WTC11 (cell line): Measurements from ENCODE around the gene LDAF1.

Source experiments
- CREB1 ChIP-seq: sonication (generic); formaldehyde crosslinking; IDR thresholded peaks from 2 replicates; pipeline ENCODE4 v1.8.0; 2023; ENCODE audit warnings: mild to moderate bottlenecking, missing genetic modification reagents
- CREM ChIP-seq: sonication (generic); formaldehyde crosslinking; IDR thresholded peaks from 2 replicates; pipeline ENCODE4 v1.8.1; 2022; ENCODE audit warnings: mild to moderate bottlenecking, missing genetic modification reagents, moderate library complexity
- E2F1 ChIP-seq: sonication (generic); formaldehyde crosslinking; IDR thresholded peaks from 2 replicates; pipeline ENCODE4 v1.8.0; 2022; ENCODE audit warnings: mild to moderate bottlenecking, missing genetic modification reagents
- JUN ChIP-seq: sonication (generic); formaldehyde crosslinking; IDR thresholded peaks from 2 replicates; pipeline ENCODE4 v1.8.0; 2023; ENCODE audit warnings: mild to moderate bottlenecking, missing genetic modification reagents
- KAT7 ChIP-seq: sonication (generic); formaldehyde crosslinking; IDR thresholded peaks from 2 replicates; pipeline ENCODE4 v1.8.1; 2023; ENCODE audit warnings: missing genetic modification reagents, mild to moderate bottlenecking, borderline replicate concordance
- MAX ChIP-seq: sonication (generic); formaldehyde crosslinking; IDR thresholded peaks from 2 replicates; pipeline ENCODE4 v1.8.0; 2022; ENCODE audit warnings: mild to moderate bottlenecking, missing genetic modification reagents
- SOX15 ChIP-seq: fragments of 250-450 bp; sonication (Bioruptor Pico); IDR thresholded peaks from 2 replicates; pipeline ENCODE4 v1.9.0; 2021; ENCODE audit warnings: mild to moderate bottlenecking
- TCF7 ChIP-seq: sonication (generic); formaldehyde crosslinking; IDR thresholded peaks from 2 replicates; pipeline ENCODE4 v1.8.0; 2022; ENCODE audit warnings: mild to moderate bottlenecking, low read depth, missing genetic modification reagents, moderate library complexity
- ZNF263 ChIP-seq: sonication (generic); formaldehyde crosslinking; IDR thresholded peaks from 2 replicates; pipeline ENCODE4 v1.8.1; 2022; ENCODE audit warnings: low read depth, mild to moderate bottlenecking, moderate library complexity, missing genetic modification reagents
- ZNF671 ChIP-seq: fragments of 250-450 bp; sonication (Bioruptor Pico); IDR thresholded peaks from 2 replicates; pipeline ENCODE4 v1.8.0; 2021; ENCODE audit warnings: mild to moderate bottlenecking
- TF ChIP-seq, protein P1 (sequence below): fragments of 200-600 bp; IDR thresholded peaks from 2 replicates; pipeline ENCODE4 v1.8.0; 2022; ENCODE audit warnings: antibody characterized with exemption

- TF ChIP-seq KAT7 (CRISPR knock-in tag) (no peak), MAX (CRISPR knock-in tag) (no peak), JUN (CRISPR knock-in tag) (no peak), E2F1 (CRISPR knock-in tag) (no peak), TCF7 (CRISPR knock-in tag) (no peak), CREB1 (CRISPR knock-in tag) (no peak), ZNF671 (CRISPR knock-in tag) (no peak), CREM (CRISPR knock-in tag) (no peak), ZNF263 (no peak), SOX15 (CRISPR knock-in tag) (no peak)
- TF ChIP-seq, protein P1, sequence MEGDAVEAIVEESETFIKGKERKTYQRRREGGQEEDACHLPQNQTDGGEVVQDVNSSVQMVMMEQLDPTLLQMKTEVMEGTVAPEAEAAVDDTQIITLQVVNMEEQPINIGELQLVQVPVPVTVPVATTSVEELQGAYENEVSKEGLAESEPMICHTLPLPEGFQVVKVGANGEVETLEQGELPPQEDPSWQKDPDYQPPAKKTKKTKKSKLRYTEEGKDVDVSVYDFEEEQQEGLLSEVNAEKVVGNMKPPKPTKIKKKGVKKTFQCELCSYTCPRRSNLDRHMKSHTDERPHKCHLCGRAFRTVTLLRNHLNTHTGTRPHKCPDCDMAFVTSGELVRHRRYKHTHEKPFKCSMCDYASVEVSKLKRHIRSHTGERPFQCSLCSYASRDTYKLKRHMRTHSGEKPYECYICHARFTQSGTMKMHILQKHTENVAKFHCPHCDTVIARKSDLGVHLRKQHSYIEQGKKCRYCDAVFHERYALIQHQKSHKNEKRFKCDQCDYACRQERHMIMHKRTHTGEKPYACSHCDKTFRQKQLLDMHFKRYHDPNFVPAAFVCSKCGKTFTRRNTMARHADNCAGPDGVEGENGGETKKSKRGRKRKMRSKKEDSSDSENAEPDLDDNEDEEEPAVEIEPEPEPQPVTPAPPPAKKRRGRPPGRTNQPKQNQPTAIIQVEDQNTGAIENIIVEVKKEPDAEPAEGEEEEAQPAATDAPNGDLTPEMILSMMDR: no peak
Measured at GRCh38 chr16:21222495-21223337, 64.2 kb downstream of the LDAF1 start.
